ENCODE data around the gene TSPAN32. TPM values are rescaled to one million over a fixed set of nuclear protein-coding genes. Genes with fewer than 3 reads are reported as not detected.
"Not testable (repeated sequence)": the region's sequence is repeated elsewhere in the genome, so short reads cannot be mapped to it uniquely, and the experiment has no call there.

Gene TSPAN32
- polyA plus RNA-seq, 1 donor = 77.1 TPM

- no peak for DNase-seq
- WGBS (ENCODE audit: insufficient coverage, low lambda C conversion rate) = no CpG with 5 or more reads among the region's 2 CpGs
- no peak overlapping the region for H3K4me3 ChIP-seq (ENCODE audit: low read length)
- no peak overlapping the region for H3K27ac ChIP-seq (ENCODE audit: low read length)
- H3K9me3 ChIP-seq (ENCODE audit: control insufficient read depth, low read depth, low read length) = peaks cover 8% of the 10 kb centered on the region
- no peaks in the 10 kb centered on the region for H3K4me1 ChIP-seq (ENCODE audit: control insufficient read depth, insufficient read depth, low read length)
- H3K27me3 ChIP-seq (ENCODE audit: control insufficient read depth, insufficient read depth, low read length) = no peaks in the 10 kb centered on the region
- H3K36me3 ChIP-seq (ENCODE audit: control insufficient read depth, insufficient read depth, low read length) = no peaks in the 10 kb centered on the region
These were observed 43.2 kb downstream of the TSPAN32 start for GRCh38 chr11:2345050-2345449.

GRCh38 chr11:2346014-2346413 is 44.2 kb downstream of the TSPAN32 start:
- no peak for DNase-seq
- no peak overlapping the region for H3K27ac ChIP-seq (ENCODE audit: low read length)
- no CpG with 5 or more reads among the region's 4 CpGs for WGBS (ENCODE audit: insufficient coverage, low lambda C conversion rate)
- H3K4me3 ChIP-seq (ENCODE audit: low read length) = no peak overlapping the region
- H3K27me3 ChIP-seq (ENCODE audit: control insufficient read depth, insufficient read depth, low read length) = no peaks in the 10 kb centered on the region
- no peaks in the 10 kb centered on the region for H3K36me3 ChIP-seq (ENCODE audit: control insufficient read depth, insufficient read depth, low read length)
- peaks cover 8% of the 10 kb centered on the region for H3K9me3 ChIP-seq (ENCODE audit: control insufficient read depth, low read depth, low read length)
- no peaks in the 10 kb centered on the region for H3K4me1 ChIP-seq (ENCODE audit: control insufficient read depth, insufficient read depth, low read length)

- H3K27ac ChIP-seq (ENCODE audit: low read length) = peak overlapping the region; percentile 62
- no peaks in the 10 kb centered on the region for H3K27me3 ChIP-seq (ENCODE audit: control insufficient read depth, insufficient read depth, low read length)
- WGBS (ENCODE audit: insufficient coverage, low lambda C conversion rate) = no CpG with 5 or more reads among the region's 10 CpGs
- no peak for DNase-seq
- H3K4me3 ChIP-seq (ENCODE audit: low read length) = no peak overlapping the region
- H3K36me3 ChIP-seq (ENCODE audit: control insufficient read depth, insufficient read depth, low read length) = no peaks in the 10 kb centered on the region
- no peaks in the 10 kb centered on the region for H3K4me1 ChIP-seq (ENCODE audit: control insufficient read depth, insufficient read depth, low read length)
- H3K9me3 ChIP-seq (ENCODE audit: control insufficient read depth, low read depth, low read length) = peaks cover 8% of the 10 kb centered on the region
These were observed 44.9 kb downstream of the TSPAN32 start for GRCh38 chr11:2346586-2347307.

GRCh38 chr11:2347308-2347830 is 45.6 kb downstream of the TSPAN32 start:
- WGBS (ENCODE audit: insufficient coverage, low lambda C conversion rate) = no CpG with 5 or more reads among the region's 9 CpGs
- peak; percentile 62 to 76 for DNase-seq

GRCh38 chr11:2348986-2349385 is 47.2 kb downstream of the TSPAN32 start:
- Histone ChIP-seq H3K27me3 (ENCODE audit: control insufficient read depth, insufficient read depth, low read length) (no peaks in the 10 kb centered on the region), H3K4me3 (ENCODE audit: low read length) (no peak overlapping the region), H3K27ac (ENCODE audit: low read length) (no peak overlapping the region), H3K36me3 (ENCODE audit: control insufficient read depth, insufficient read depth, low read length) (no peaks in the 10 kb centered on the region), H3K9me3 (ENCODE audit: control insufficient read depth, low read depth, low read length) (peaks cover 8% of the 10 kb centered on the region), H3K4me1 (ENCODE audit: control insufficient read depth, insufficient read depth, low read length) (no peaks in the 10 kb centered on the region)
- WGBS (ENCODE audit: insufficient coverage, low lambda C conversion rate) = 80% methylated on average over 1 of the region's 1 CpG
- DNase-seq = no peak

More at GRCh38 chr11:2347308-2347830, 45.6 kb downstream of the TSPAN32 start:
- H3K27ac ChIP-seq (ENCODE audit: low read length) = peak overlapping the region; percentile 62
- no peaks in the 10 kb centered on the region for H3K27me3 ChIP-seq (ENCODE audit: control insufficient read depth, insufficient read depth, low read length)
- no peak overlapping the region for H3K4me3 ChIP-seq (ENCODE audit: low read length)
- no peaks in the 10 kb centered on the region for H3K4me1 ChIP-seq (ENCODE audit: control insufficient read depth, insufficient read depth, low read length)
- no peaks in the 10 kb centered on the region for H3K36me3 ChIP-seq (ENCODE audit: control insufficient read depth, insufficient read depth, low read length)
- H3K9me3 ChIP-seq (ENCODE audit: control insufficient read depth, low read depth, low read length) = peaks cover 8% of the 10 kb centered on the region

GRCh38 chr11:2351701-2352100 is 49.9 kb downstream of the TSPAN32 start:
- H3K27me3 ChIP-seq (ENCODE audit: control insufficient read depth, insufficient read depth, low read length) = no peaks in the 10 kb centered on the region
- DNase-seq = no peak
- H3K4me3 ChIP-seq (ENCODE audit: low read length) = no peak overlapping the region
- peaks cover 8% of the 10 kb centered on the region for H3K9me3 ChIP-seq (ENCODE audit: control insufficient read depth, low read depth, low read length)
- no peaks in the 10 kb centered on the region for H3K4me1 ChIP-seq (ENCODE audit: control insufficient read depth, insufficient read depth, low read length)
- no CpG with 5 or more reads among the region's 3 CpGs for WGBS (ENCODE audit: insufficient coverage, low lambda C conversion rate)
- H3K27ac ChIP-seq (ENCODE audit: low read length) = no peak overlapping the region
- H3K36me3 ChIP-seq (ENCODE audit: control insufficient read depth, insufficient read depth, low read length) = no peaks in the 10 kb centered on the region

- H3K27ac ChIP-seq (ENCODE audit: low read length) = no peak overlapping the region
- H3K9me3 ChIP-seq (ENCODE audit: control insufficient read depth, low read depth, low read length) = peaks cover 8% of the 10 kb centered on the region
- no peak for DNase-seq
- H3K27me3 ChIP-seq (ENCODE audit: control insufficient read depth, insufficient read depth, low read length) = no peaks in the 10 kb centered on the region
- H3K4me1 ChIP-seq (ENCODE audit: control insufficient read depth, insufficient read depth, low read length) = no peaks in the 10 kb centered on the region
- no peaks in the 10 kb centered on the region for H3K36me3 ChIP-seq (ENCODE audit: control insufficient read depth, insufficient read depth, low read length)
- WGBS (ENCODE audit: insufficient coverage, low lambda C conversion rate) = 67% methylated on average over 1 of the region's 4 CpGs
- no peak overlapping the region for H3K4me3 ChIP-seq (ENCODE audit: low read length)
These were observed 50.6 kb downstream of the TSPAN32 start for GRCh38 chr11:2352420-2352819.

- Histone ChIP-seq H3K27me3 (ENCODE audit: control insufficient read depth, insufficient read depth, low read length) (no peaks in the 10 kb centered on the region), H3K4me3 (ENCODE audit: low read length) (no peak overlapping the region)
These were observed 53.3 kb downstream of the TSPAN32 start for GRCh38 chr11:2355000-2355644.

GRCh38 chr11:2357246-2357645 is 55.4 kb downstream of the TSPAN32 start:
- no peaks in the 10 kb centered on the region for H3K36me3 ChIP-seq (ENCODE audit: control insufficient read depth, insufficient read depth, low read length)
- no peak for DNase-seq

More at GRCh38 chr11:2355000-2355644, 53.3 kb downstream of the TSPAN32 start:
- DNase-seq = no peak
- no CpG with 5 or more reads among the region's 7 CpGs for WGBS (ENCODE audit: insufficient coverage, low lambda C conversion rate)
- Histone ChIP-seq H3K27ac (ENCODE audit: low read length) (no peak overlapping the region), H3K4me1 (ENCODE audit: control insufficient read depth, insufficient read depth, low read length) (no peaks in the 10 kb centered on the region), H3K9me3 (ENCODE audit: control insufficient read depth, low read depth, low read length) (no peaks in the 10 kb centered on the region), H3K36me3 (ENCODE audit: control insufficient read depth, insufficient read depth, low read length) (no peaks in the 10 kb centered on the region)

GRCh38 chr11:2357651-2358050 is 55.8 kb downstream of the TSPAN32 start:
- H3K27ac ChIP-seq (ENCODE audit: low read length); DNase-seq; H3K4me3 ChIP-seq (ENCODE audit: low read length); H3K4me1 ChIP-seq (ENCODE audit: control insufficient read depth, insufficient read depth, low read length); H3K36me3 ChIP-seq (ENCODE audit: control insufficient read depth, insufficient read depth, low read length); H3K27me3 ChIP-seq (ENCODE audit: control insufficient read depth, insufficient read depth, low read length); H3K9me3 ChIP-seq (ENCODE audit: control insufficient read depth, low read depth, low read length): not testable (repeated sequence)
- no CpG with 5 or more reads among the region's 13 CpGs for WGBS (ENCODE audit: insufficient coverage, low lambda C conversion rate)

More at GRCh38 chr11:2357246-2357645, 55.4 kb downstream of the TSPAN32 start:
- Histone ChIP-seq H3K4me3 (ENCODE audit: low read length) (no peak overlapping the region), H3K27me3 (ENCODE audit: control insufficient read depth, insufficient read depth, low read length) (no peaks in the 10 kb centered on the region), H3K9me3 (ENCODE audit: control insufficient read depth, low read depth, low read length) (no peaks in the 10 kb centered on the region), H3K4me1 (ENCODE audit: control insufficient read depth, insufficient read depth, low read length) (no peaks in the 10 kb centered on the region), H3K27ac (ENCODE audit: low read length) (no peak overlapping the region)
- WGBS (ENCODE audit: insufficient coverage, low lambda C conversion rate) = no CpG with 5 or more reads among the region's 8 CpGs

Data from large intestine (tissue), 3 donors.